SU-DHL-6 (cell line): Measurements from ENCODE around the gene SENP2.

Experiments
- H2AFZ ChIP-seq: fragments of 200-600 bp; sonication (generic); 2 replicates; pipeline ENCODE4 v1.6.1; 2014; ENCODE audit warnings: low read depth, mild to moderate bottlenecking, moderate library complexity, mixed read lengths, antibody characterized with exemption, low read length; ENCODE audit not compliant: severe bottlenecking
- H3F3A ChIP-seq: fragments of 200-600 bp; shearing (Covaris generic); 2 replicates; pipeline ENCODE4 v1.6.0; 2016; ENCODE audit warnings: antibody characterized with exemption, mild to moderate bottlenecking; ENCODE audit not compliant: insufficient read depth
- H3K27ac ChIP-seq: fragments of 200-600 bp; sonication (generic); 2 replicates; pipeline ENCODE4 v1.5.1; 2016; ENCODE audit warnings: low read depth, mild to moderate bottlenecking, low read length, moderate library complexity, mixed read lengths
- H3K27me3 ChIP-seq: fragments of 200-600 bp; sonication (generic), shearing (Covaris generic); 2 replicates; pipeline ENCODE4 v1.6.0; 2014; ENCODE audit warnings: mild to moderate bottlenecking, low read length
- H3K36me3 ChIP-seq: fragments of 200-600 bp; sonication (generic); 2 replicates; pipeline ENCODE4 v1.6.1; 2014; ENCODE audit warnings: mild to moderate bottlenecking, low read length, mixed read lengths
- H3K4me2 ChIP-seq: fragments of 300-600, 200-600 bp; shearing (Covaris generic), sonication (generic); 2 replicates; pipeline ENCODE4 v1.6.0; 2014; ENCODE audit warnings: low read length, low read depth, mild to moderate bottlenecking; ENCODE audit not compliant: poor library complexity, severe bottlenecking
- H3K4me3 ChIP-seq: fragments of 200-600 bp; sonication (generic); 2 replicates; pipeline ENCODE4 v1.5.1; 2014; ENCODE audit warnings: antibody characterized with exemption, low read length, mild to moderate bottlenecking, mixed read lengths; ENCODE audit not compliant: insufficient read depth, poor library complexity, severe bottlenecking
- H3K79me2 ChIP-seq: fragments of 200-600 bp; sonication (generic); 2 replicates; pipeline ENCODE4 v1.6.1; 2014; ENCODE audit warnings: mild to moderate bottlenecking, low read length, moderate library complexity; ENCODE audit not compliant: insufficient read depth
- H3K9ac ChIP-seq: fragments of 200-600 bp; sonication (generic); 2 replicates; pipeline ENCODE4 v1.7.0; 2014; ENCODE audit warnings: mild to moderate bottlenecking, low read length
- H3K9me2 ChIP-seq: fragments of 200-600 bp; sonication (generic); replicated peaks from 2 replicates; pipeline ENCODE4 v1.6.1; 2014; ENCODE audit warnings: low read length; ENCODE audit not compliant: insufficient read depth
- H3K9me3 ChIP-seq: fragments of 200-600 bp; sonication (generic); 2 replicates; pipeline ENCODE4 v1.6.1; 2014; ENCODE audit warnings: low read length, mixed read lengths; ENCODE audit not compliant: insufficient read depth
- H4K20me1 ChIP-seq: fragments of 200-600 bp; sonication (generic); 2 replicates; pipeline ENCODE4 v1.6.1; 2014; ENCODE audit warnings: low read depth, mild to moderate bottlenecking, antibody characterized with exemption, low read length, moderate library complexity, mixed read lengths
- EZH2phosphoT487 ChIP-seq: fragments of 200-600 bp; sonication (generic), shearing (Covaris generic); conservative IDR thresholded peaks from 2 replicates; pipeline ENCODE4 v1.6.1; 2018; ENCODE audit warnings: mild to moderate bottlenecking, antibody characterized with exemption, low read length, moderate library complexity, mixed read lengths
- TF ChIP-seq, protein P1 (sequence below): fragments of 200-600 bp; sonication (generic); IDR thresholded peaks from one replicate; pipeline ENCODE4 v1.5.1; 2017; ENCODE audit warnings: antibody characterized with exemption, mild to moderate bottlenecking, low read length, moderate library complexity; ENCODE audit not compliant: insufficient read depth, poor library complexity, severe bottlenecking

Gene SENP2

DNA sequence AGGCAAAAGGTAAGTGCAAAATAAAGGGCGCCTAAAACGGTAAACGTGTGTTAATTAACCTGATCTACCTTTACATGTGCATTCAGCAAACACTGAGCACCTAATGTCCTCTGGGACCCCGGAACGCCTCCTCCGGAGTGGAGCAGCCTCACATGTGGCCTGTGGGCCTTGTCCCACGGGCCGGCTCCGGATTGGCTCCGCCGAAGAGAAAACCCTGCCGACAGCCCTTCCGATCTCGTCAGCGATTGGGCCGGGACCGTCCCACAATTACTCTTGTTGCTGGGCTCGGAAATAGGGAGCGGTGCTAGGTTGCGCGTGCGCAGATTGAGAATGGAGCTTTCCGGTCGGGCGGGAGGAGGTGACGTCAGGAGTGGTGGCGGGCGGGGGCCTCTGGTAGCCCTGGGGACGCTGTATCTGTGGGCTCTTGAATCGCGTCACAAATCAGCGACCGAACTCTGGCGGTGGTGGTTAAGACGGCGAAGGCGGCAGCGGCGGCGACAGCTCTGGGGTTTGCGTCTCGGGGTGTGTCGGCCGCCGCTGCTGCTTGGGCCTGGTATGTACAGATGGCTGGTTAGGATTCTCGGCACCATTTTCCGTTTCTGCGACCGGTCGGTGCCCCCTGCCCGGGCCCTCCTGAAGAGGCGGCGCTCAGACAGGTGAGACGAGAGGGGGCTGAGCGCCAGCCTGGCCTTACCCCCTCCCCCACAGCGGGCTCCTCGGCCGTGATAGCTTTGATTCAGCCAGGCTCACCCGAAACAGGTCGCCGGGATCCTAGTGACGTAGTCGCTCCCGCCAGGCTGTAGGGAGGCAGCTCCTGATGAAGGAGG lies at the start of gene SENP2:
SENP2 (plus strand) TSS at position 437 of the 827 bp plus-strand sequence; CDS start at position 556, 119 bp downstream.
- Histone ChIP-seq H3K9ac (peak within 1 kb of the TSS; percentile 89), H3K27ac (0 out of 2 replicates have a peak within 1 kb of the TSS, but pooled peaks have one; percentile 22)

DNA sequence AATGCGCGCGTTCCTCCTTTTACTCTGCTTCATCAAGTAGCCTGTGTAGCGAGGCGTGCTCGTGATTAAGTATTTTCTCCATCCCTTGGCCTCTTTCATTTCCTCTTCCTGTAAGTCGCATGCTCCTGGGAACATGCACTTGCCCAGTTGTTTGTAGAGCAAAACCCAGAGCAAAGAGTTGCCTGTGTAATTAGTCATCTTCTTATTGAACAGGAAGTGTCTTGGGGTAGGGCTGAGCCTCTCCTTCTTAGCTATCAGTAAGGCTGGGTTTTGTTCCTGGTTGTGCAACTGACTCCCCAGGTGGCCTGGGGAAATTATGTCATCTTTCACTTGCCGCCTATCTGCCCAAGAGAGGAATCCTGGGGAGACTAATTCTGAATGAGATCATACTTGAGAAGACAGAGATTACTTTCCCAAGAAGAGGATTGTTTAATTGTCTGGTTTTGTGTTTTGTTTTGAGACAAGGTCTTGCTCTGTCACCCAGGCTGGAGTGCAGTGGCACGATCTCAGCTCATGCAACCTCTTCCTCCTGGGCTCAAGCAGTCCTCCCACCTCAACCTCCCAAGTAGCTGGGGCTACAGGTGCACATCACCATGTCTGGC lies 48.6 kb upstream of the SENP2 start:
- Histone ChIP-seq H3K9me3 (no peaks in the 10 kb centered on the region), H3K9me2 (no peaks in the 10 kb centered on the region), H3K4me3 (no peak overlapping the region), H3K4me2 (peak overlapping the region; percentile 27), H3K27me3 (no peaks in the 10 kb centered on the region), H3K79me2 (no peaks in the 10 kb centered on the region), H3K27ac (no peak overlapping the region), H3K36me3 (no peaks in the 10 kb centered on the region), H3F3A (no peaks in the 10 kb centered on the region), H3K9ac (no peak overlapping the region), H4K20me1 (no peaks in the 10 kb centered on the region), H2AFZ (peak overlapping the region; percentile 87)
- TF ChIP-seq, protein P1, sequence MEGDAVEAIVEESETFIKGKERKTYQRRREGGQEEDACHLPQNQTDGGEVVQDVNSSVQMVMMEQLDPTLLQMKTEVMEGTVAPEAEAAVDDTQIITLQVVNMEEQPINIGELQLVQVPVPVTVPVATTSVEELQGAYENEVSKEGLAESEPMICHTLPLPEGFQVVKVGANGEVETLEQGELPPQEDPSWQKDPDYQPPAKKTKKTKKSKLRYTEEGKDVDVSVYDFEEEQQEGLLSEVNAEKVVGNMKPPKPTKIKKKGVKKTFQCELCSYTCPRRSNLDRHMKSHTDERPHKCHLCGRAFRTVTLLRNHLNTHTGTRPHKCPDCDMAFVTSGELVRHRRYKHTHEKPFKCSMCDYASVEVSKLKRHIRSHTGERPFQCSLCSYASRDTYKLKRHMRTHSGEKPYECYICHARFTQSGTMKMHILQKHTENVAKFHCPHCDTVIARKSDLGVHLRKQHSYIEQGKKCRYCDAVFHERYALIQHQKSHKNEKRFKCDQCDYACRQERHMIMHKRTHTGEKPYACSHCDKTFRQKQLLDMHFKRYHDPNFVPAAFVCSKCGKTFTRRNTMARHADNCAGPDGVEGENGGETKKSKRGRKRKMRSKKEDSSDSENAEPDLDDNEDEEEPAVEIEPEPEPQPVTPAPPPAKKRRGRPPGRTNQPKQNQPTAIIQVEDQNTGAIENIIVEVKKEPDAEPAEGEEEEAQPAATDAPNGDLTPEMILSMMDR = no peak
- TF ChIP-seq EZH2phosphoT487 = no peak

More for the DNA sequence above, at the start of gene SENP2:
- Histone ChIP-seq H3K36me3 (no peaks in the 10 kb centered on the region), H3K9me2 (no peaks in the 10 kb centered on the region), H3K9me3 (no peaks in the 10 kb centered on the region), H3K79me2 (peaks cover 30% of the 10 kb centered on the region), H2AFZ (peak within 1 kb of the TSS; percentile 97), H4K20me1 (no peaks in the 10 kb centered on the region), H3K27me3 (no peaks in the 10 kb centered on the region), H3K4me2 (peak within 1 kb of the TSS; percentile 93), H3F3A (0 out of 2 replicates have a peak, but pooled peaks cover 2% of the 10 kb centered on the region), H3K4me3 (peak within 1 kb of the TSS; percentile 88)
- TF ChIP-seq EZH2phosphoT487 = no peak
- TF ChIP-seq, protein P1 = no peak

DNA sequence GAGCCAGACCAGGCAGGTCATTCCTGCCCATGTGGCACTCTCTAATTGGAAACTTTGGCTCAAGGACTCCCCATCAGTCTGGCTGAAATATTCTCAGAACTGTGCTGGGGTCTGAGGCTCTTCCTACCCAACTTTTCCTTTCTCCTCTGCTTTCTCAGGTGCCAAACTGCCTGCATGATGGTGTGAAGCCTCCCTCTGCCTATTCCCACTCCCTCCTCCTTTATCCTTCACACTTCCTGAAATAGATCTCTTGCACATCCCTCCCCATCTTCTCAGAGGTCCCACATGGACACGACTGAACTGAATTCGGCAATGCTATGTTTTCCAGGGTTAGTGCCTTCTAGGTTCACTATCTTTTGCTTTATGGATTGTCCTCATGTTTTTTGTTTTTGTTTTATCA lies 46.2 kb upstream of the SENP2 start:
- H3K27ac ChIP-seq = no peak overlapping the region

More for the DNA sequence above, 46.2 kb upstream of the SENP2 start:
- no peak for TF ChIP-seq EZH2phosphoT487
- TF ChIP-seq, protein P1 = no peak
- Histone ChIP-seq H3K4me2 (no peak overlapping the region), H3F3A (no peaks in the 10 kb centered on the region), H3K27me3 (no peaks in the 10 kb centered on the region), H3K9ac (no peak overlapping the region), H3K36me3 (no peaks in the 10 kb centered on the region), H3K79me2 (no peaks in the 10 kb centered on the region), H4K20me1 (no peaks in the 10 kb centered on the region), H3K4me3 (no peak overlapping the region), H3K9me3 (no peaks in the 10 kb centered on the region), H3K9me2 (no peaks in the 10 kb centered on the region), H2AFZ (no peak overlapping the region)
